Measurements from ENCODE around the gene MACROD1.
"Not testable (repeated sequence)": the region's sequence is repeated elsewhere in the genome, so short reads cannot be mapped to it uniquely, and the experiment has no call there.

Gene MACROD1

GRCh38 chr11:64049509-64049908 is 116.4 kb downstream of the MACROD1 start:
- H3K27ac ChIP-seq: no peak overlapping the region
- no peak overlapping the region for H3K4me3 ChIP-seq

- Histone ChIP-seq H3K27ac (no peak overlapping the region), H3K4me3 (no peak overlapping the region)
Measured at GRCh38 chr11:64048042-64048854, 117.7 kb downstream of the MACROD1 start.

GRCh38 chr11:64047373-64047772 is 118.5 kb downstream of the MACROD1 start:
- not testable (repeated sequence) for H3K27ac ChIP-seq, H3K4me3 ChIP-seq

GRCh38 chr11:64045700-64046099 is 120.2 kb downstream of the MACROD1 start:
- Histone ChIP-seq H3K4me3 (no peak overlapping the region), H3K27ac (no peak overlapping the region)

GRCh38 chr11:64044730-64045393 is 121.1 kb downstream of the MACROD1 start:
- Histone ChIP-seq H3K27ac (no peak overlapping the region), H3K4me3 (no peak overlapping the region)

GRCh38 chr11:64043545-64043944 is 122.4 kb downstream of the MACROD1 start:
- Histone ChIP-seq H3K4me3 (no peak overlapping the region), H3K27ac (no peak overlapping the region)

- Histone ChIP-seq H3K4me3 (no peak overlapping the region), H3K27ac (no peak overlapping the region)
Measured at GRCh38 chr11:64042301-64042700, 123.6 kb downstream of the MACROD1 start.

GRCh38 chr11:64041846-64042245 is 124.1 kb downstream of the MACROD1 start:
- Histone ChIP-seq H3K4me3 (no peak overlapping the region), H3K27ac (no peak overlapping the region)

- no peak overlapping the region for H3K4me3 ChIP-seq
Measured at GRCh38 chr11:64040684-64041322, 125.1 kb downstream of the MACROD1 start.

GRCh38 chr11:64039012-64039665 is 126.8 kb downstream of the MACROD1 start:
- no peak overlapping the region for H3K4me3 ChIP-seq
- no peak overlapping the region for H3K27ac ChIP-seq

More at GRCh38 chr11:64040684-64041322, 125.1 kb downstream of the MACROD1 start:
- H3K27ac ChIP-seq: no peak overlapping the region

- H3K4me3 ChIP-seq: no peak overlapping the region
- H3K27ac ChIP-seq: no peak overlapping the region
Measured at GRCh38 chr11:64038500-64038899, 127.4 kb downstream of the MACROD1 start.

- Histone ChIP-seq H3K4me3 (no peak overlapping the region), H3K27ac (no peak overlapping the region)
Measured at GRCh38 chr11:64037027-64037634, 128.8 kb downstream of the MACROD1 start.

GRCh38 chr11:64036087-64037026 is 129.6 kb downstream of the MACROD1 start:
- peak overlapping the region in 2 of 21 experiments; percentile 22 to 24 for H3K27ac ChIP-seq
- H3K4me3 ChIP-seq: peak overlapping the region; percentile 15 to 42 (median 23)

GRCh38 chr11:64035576-64035975 is 130.3 kb downstream of the MACROD1 start, which contains the start of gene FLRT1:
TSS of gene FLRT1 (plus strand) at chr11:64035931. CDS start at chr11:64116268, 80,337 bp downstream.
- H3K4me3 ChIP-seq: peak within 1 kb of the TSS; percentile 15 to 42 (median 23)
- peak within 1 kb of the TSS in 2 of 21 experiments; percentile 22 to 24 for H3K27ac ChIP-seq

- H3K27ac ChIP-seq: no peak overlapping the region
- peak overlapping the region in 1 of 7 experiments; percentile 42 for H3K4me3 ChIP-seq
Measured at GRCh38 chr11:64035081-64035524, 130.8 kb downstream of the MACROD1 start.

GRCh38 chr11:64034411-64034811 is 131.5 kb downstream of the MACROD1 start:
- Histone ChIP-seq H3K4me3 (no peak overlapping the region), H3K27ac (no peak overlapping the region)

GRCh38 chr11:64032050-64032449 is 133.9 kb downstream of the MACROD1 start:
- Histone ChIP-seq H3K27ac (no peak overlapping the region), H3K4me3 (no peak overlapping the region)

GRCh38 chr11:64031001-64031400 is 134.9 kb downstream of the MACROD1 start:
- H3K27ac ChIP-seq: no peak overlapping the region
- H3K4me3 ChIP-seq: no peak overlapping the region

Data from skin epidermis (tissue), 12 donors.